Upper lobe of left lung (tissue), 4 donors: ENCODE measurements around the gene SNAI3.

ENCODE experiments used
- CTCF ChIP-seq, 6 experiments: fragments of 450-650 bp in 4 of 6; fragments of 200-600 bp in 2 of 6; sonication (generic) in 2 of 6; IDR thresholded peaks; one replicate each; pipeline ENCODE4 v1.5.1; 2016 to 2019; ENCODE audit warnings: antibody characterized with exemption in 6 of 6
- POLR2A ChIP-seq, 4 donors: fragments of 450-650 bp; IDR thresholded peaks; one replicate each; pipeline ENCODE4 v1.5.1; 2016 to 2017; ENCODE audit warnings: antibody characterized with exemption in 4 of 4, mild to moderate bottlenecking in 2 of 4
- POLR2AphosphoS5 ChIP-seq, 2 donors: sonication (generic); formaldehyde crosslinking; IDR thresholded peaks; one replicate each; pipeline ENCODE4 v1.5.1; 2017; ENCODE audit warnings: antibody characterized with exemption in 2 of 2

- no peak for TF ChIP-seq CTCF (IDR thresholded peaks at IDR 0.05)
- TF ChIP-seq POLR2A (IDR thresholded peaks at IDR 0.05) = no peak
- TF ChIP-seq POLR2AphosphoS5 (IDR thresholded peaks at IDR 0.05) = no peak
These were observed 16.3 kb upstream of the SNAI3 start for GRCh38 chr16:88702371-88703210.
